CD4-positive, alpha-beta T cell treated with Interleukin-6 at 100 ng/mL for 8 hours (primary cell): ENCODE data around the gene DDAH1.

Source experiments
- DNase-seq: peaks from one replicate; pipeline ENCODE4 v3.0.0-alpha.2; 2020; ENCODE audit warnings: mixed read lengths, low spot score

DDAH1 gene

GRCh38 chr1:85328713-85329397 is 136.1 kb downstream of the DDAH1 start:
- no peak for DNase-seq

- DNase-seq, result no peak
Measured at GRCh38 chr1:85327759-85328158, 137.2 kb downstream of the DDAH1 start.

GRCh38 chr1:85326851-85327250 is 138.1 kb downstream of the DDAH1 start:
- no peak for DNase-seq

GRCh38 chr1:85326336-85326735 is 138.6 kb downstream of the DDAH1 start:
- no peak for DNase-seq

- no peak for DNase-seq
Measured at GRCh38 chr1:85325920-85326319, 139.0 kb downstream of the DDAH1 start.

- no peak for DNase-seq
Measured at GRCh38 chr1:85323770-85324169, 141.2 kb downstream of the DDAH1 start.

- DNase-seq, result no peak
Measured at GRCh38 chr1:85322655-85323054, 142.3 kb downstream of the DDAH1 start.

- DNase-seq, result no peak
Measured at GRCh38 chr1:85321237-85321964, 143.6 kb downstream of the DDAH1 start.

- no peak for DNase-seq
Measured at GRCh38 chr1:85320371-85321131, 144.4 kb downstream of the DDAH1 start.

GRCh38 chr1:85319931-85320330 is 145.0 kb downstream of the DDAH1 start:
- DNase-seq, result no peak

- DNase-seq, result no peak
Measured at GRCh38 chr1:85319491-85319890, 145.5 kb downstream of the DDAH1 start.

- DNase-seq, result no peak
Measured at GRCh38 chr1:85318217-85318616, 146.7 kb downstream of the DDAH1 start.

GRCh38 chr1:85317560-85317959 is 147.4 kb downstream of the DDAH1 start:
- no peak for DNase-seq

- no peak for DNase-seq
Measured at GRCh38 chr1:85316321-85316720, 148.6 kb downstream of the DDAH1 start.

GRCh38 chr1:85315789-85316188 is 149.2 kb downstream of the DDAH1 start:
- no peak for DNase-seq

- DNase-seq, result no peak
Measured at GRCh38 chr1:85314726-85315125, 150.2 kb downstream of the DDAH1 start.

- no peak for DNase-seq
Measured at GRCh38 chr1:85313888-85314696, 150.9 kb downstream of the DDAH1 start.

GRCh38 chr1:85311818-85312217 is 153.1 kb downstream of the DDAH1 start:
- DNase-seq, result no peak

- DNase-seq, result no peak
Measured at GRCh38 chr1:85308833-85309350, 156.1 kb downstream of the DDAH1 start.

- DNase-seq, result peak; percentile 32
Measured at GRCh38 chr1:85307987-85308832, 156.7 kb downstream of the DDAH1 start.

GRCh38 chr1:85306236-85306635 is 158.7 kb downstream of the DDAH1 start:
- no peak for DNase-seq
